Lung (tissue), 12 donors: Measurements from ENCODE around the gene CARNS1. TPM values are rescaled to one million over a fixed set of nuclear protein-coding genes. Genes with fewer than 3 reads are reported as not detected.

ENCODE experiments used
- ATAC-seq: fragments of 200-7000 bp; cut with Tn5 transposase; one replicate; pipeline ENCODE4 v1.9.1; 2020; ENCODE audit warnings: moderate number of reproducible peaks; ENCODE audit not compliant: insufficient read depth, low FRiP score
- DNase-seq, 3 donors: peaks; one replicate each; pipeline ENCODE4 v3.0.0-alpha.2; 2013 to 2017
- H3K27ac ChIP-seq, 2 donors: one replicate each; pipeline ENCODE4 v1.5.1; 2013; ENCODE audit warnings: mild to moderate bottlenecking in 2 of 2, moderate library complexity in 2 of 2, control low read depth in 1 of 2, inconsistent platforms in 1 of 2, low read depth in 1 of 2, low read length in 1 of 2
- H3K27me3 ChIP-seq, 3 donors: one replicate each; pipeline ENCODE4 v1.5.1; 2013; ENCODE audit warnings: low read length in 2 of 3; ENCODE audit not compliant: control insufficient read depth in 3 of 3, insufficient read depth in 3 of 3
- H3K36me3 ChIP-seq, 4 donors: one replicate each; pipeline ENCODE4 v1.5.1; 2013; ENCODE audit warnings: low read length in 4 of 4, mild to moderate bottlenecking in 1 of 4, moderate library complexity in 1 of 4; ENCODE audit not compliant: control insufficient read depth in 4 of 4, insufficient read depth in 4 of 4
- H3K4me1 ChIP-seq, 5 donors: one replicate each; pipeline ENCODE4 v1.5.1; 2013; ENCODE audit warnings: low read length in 5 of 5, mild to moderate bottlenecking in 2 of 5, moderate library complexity in 1 of 5; ENCODE audit not compliant: control insufficient read depth in 5 of 5, insufficient read depth in 5 of 5
- H3K4me3 ChIP-seq: one replicate; pipeline ENCODE4 v1.5.1; 2013; ENCODE audit warnings: mild to moderate bottlenecking, control low read depth, moderate library complexity
- H3K9ac ChIP-seq, 2 donors: one replicate each; pipeline ENCODE4 v1.5.1; 2013; ENCODE audit warnings: low read length in 2 of 2, control low read depth in 1 of 2; ENCODE audit not compliant: insufficient read depth in 1 of 2
- H3K9me3 ChIP-seq, 4 donors: one replicate each; pipeline ENCODE4 v1.5.1; 2013; ENCODE audit warnings: low read length in 3 of 4, mild to moderate bottlenecking in 1 of 4, moderate library complexity in 1 of 4; ENCODE audit not compliant: control insufficient read depth in 4 of 4, insufficient read depth in 3 of 4
- CTCF ChIP-seq: IDR thresholded peaks from 2 replicates; pipeline ENCODE4 v1.5.1; 2012; ENCODE audit warnings: mild to moderate bottlenecking; ENCODE audit errors: control extremely low read depth, extremely low read depth
- WGBS, 2 donors: extraction: QIAGEN DNeasy Blood & Tissue Kit; methylation state at CpG; one replicate each; pipeline ENCODE4 v1.1.7; 2013; 5-methylcytosine and 5-hydroxymethylcytosine counted together
- polyA plus RNA-seq, 2 donors: library from polyadenylated mRNA; stranded (reverse); fragments of 200-250 nt; gene quantifications; one replicate each; pipeline ENCODE4 v1.2.1, GENCODE V29; 2013
- total RNA-seq, 2 donors: library from RNA; depleted of rRNA in 1 of 2; stranded (reverse); fragments of >200 nt in 1 of 2; gene quantifications; one replicate each; pipeline ENCODE4 v1.2.1, GENCODE V29; 2014 to 2021
- donor health status: control.
- donor health status: control.
- donor health status: Bipolar disorder and iron deficiency.
- donor health status: healthy.
- donor health status: DM: yes; HTN: yes; CAD: no.

Gene CARNS1
- total and polyA plus RNA-seq, 4 donors: 0.15 to 1.7 (median 1.4) TPM

- no peak overlapping the region for H3K27ac ChIP-seq
Observed at GRCh38 chr11:67457453-67457852, 42.0 kb downstream of the CARNS1 start.

GRCh38 chr11:67458266-67458665 is 42.8 kb downstream of the CARNS1 start:
- WGBS, 2 donors: 92 to 94% methylated on average over 17 to 19 of the region's 19 CpGs
- Histone ChIP-seq H3K9me3 (no peaks in the 10 kb centered on the region), H3K9ac (no peak overlapping the region), H3K4me3 (no peak overlapping the region), H3K27ac (no peak overlapping the region), H3K4me1 (no peaks in the 10 kb centered on the region), H3K36me3 (no peaks in the 10 kb centered on the region), H3K27me3 (no peaks in the 10 kb centered on the region)
- ATAC-seq: no peak
- no peak for DNase-seq
- TF ChIP-seq CTCF: no peak

More at GRCh38 chr11:67457453-67457852, 42.0 kb downstream of the CARNS1 start:
- DNase-seq: no peak
- H3K4me1 ChIP-seq: no peaks in the 10 kb centered on the region
- WGBS, 2 donors: 95 to 97% methylated on average over 12 of the region's 12 CpGs
- no peak for TF ChIP-seq CTCF
- no peaks in the 10 kb centered on the region for H3K27me3 ChIP-seq
- H3K36me3 ChIP-seq: no peaks in the 10 kb centered on the region
- H3K9ac ChIP-seq: no peak overlapping the region
- ATAC-seq: no peak
- no peaks in the 10 kb centered on the region for H3K9me3 ChIP-seq
- H3K4me3 ChIP-seq: no peak overlapping the region

- ATAC-seq (no peak), DNase-seq (no peak)
- WGBS, 2 donors: 96 to 97% methylated on average over 10 of the region's 10 CpGs
- peaks cover 0 to 19% (median 4%) of the 10 kb centered on the region in 5 donors for H3K4me1 ChIP-seq
- H3K36me3 ChIP-seq: no peaks in the 10 kb centered on the region
- no peaks in the 10 kb centered on the region for H3K9me3 ChIP-seq
- no peak for TF ChIP-seq CTCF
- H3K27ac ChIP-seq: no peak overlapping the region
- H3K27me3 ChIP-seq: no peaks in the 10 kb centered on the region
- no peak overlapping the region for H3K9ac ChIP-seq
- H3K4me3 ChIP-seq: no peak overlapping the region
Observed at GRCh38 chr11:67463186-67463585, 47.7 kb downstream of the CARNS1 start.

GRCh38 chr11:67463680-67464410 is 48.4 kb downstream of the CARNS1 start:
- Histone ChIP-seq H3K9me3 (no peaks in the 10 kb centered on the region), H3K27me3 (no peaks in the 10 kb centered on the region), H3K27ac (peak overlapping the region; percentile 57 to 90), H3K4me1 (peaks cover 0 to 19% (median 4%) of the 10 kb centered on the region in 5 donors), H3K9ac (no peak overlapping the region), H3K36me3 (no peaks in the 10 kb centered on the region), H3K4me3 (peak overlapping the region; percentile 25)
- TF ChIP-seq CTCF: no peak
- no peak for DNase-seq
- peak; percentile 29 for ATAC-seq
- WGBS, 2 donors: 73 to 80% methylated on average over 19 to 20 of the region's 20 CpGs
